ENCODE results near the gene HSPA8.

HSPA8 gene

DNA sequence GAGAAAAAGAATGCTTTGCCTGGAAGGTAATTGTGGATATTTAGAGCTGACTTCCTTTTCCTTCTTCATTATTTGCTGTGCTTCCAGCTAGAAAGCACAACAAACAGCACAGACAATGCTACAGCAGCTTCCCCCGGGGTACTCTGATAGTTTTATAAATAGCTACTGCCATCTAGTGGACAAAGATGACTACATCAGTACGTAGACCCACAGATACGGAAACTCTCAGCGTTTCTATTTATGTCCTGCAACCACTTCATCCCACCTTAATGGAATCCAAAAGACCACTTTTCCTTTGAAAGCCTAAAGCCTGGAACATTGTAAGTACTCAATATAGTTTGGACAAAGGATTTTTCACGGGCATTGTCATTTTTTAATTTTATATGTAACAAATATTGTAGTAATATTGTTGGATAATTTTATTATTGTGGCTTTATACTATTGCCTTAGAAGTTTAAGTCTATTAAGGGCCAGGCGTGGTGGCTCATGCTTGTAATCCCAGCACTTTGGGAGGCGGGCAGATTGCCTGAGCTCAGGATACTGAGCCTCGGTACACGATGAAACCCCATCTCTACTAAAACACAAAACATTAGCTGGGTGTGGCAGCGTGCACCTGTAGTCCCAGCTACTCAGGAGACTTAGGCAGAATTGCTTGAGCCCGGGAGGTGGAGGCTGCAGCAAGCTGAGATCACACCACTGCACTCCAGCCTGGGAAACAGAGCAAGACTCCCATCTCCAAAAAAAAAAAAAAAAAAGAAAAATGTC is 7.5 kb downstream of the HSPA8 start:
- no peaks in the 10 kb centered on the region for H3K27me3 ChIP-seq
- no peak overlapping the region for H3K4me3 ChIP-seq (ENCODE audit: low read depth in 1 of 2, low read length in 1 of 2)
- H3K36me3 ChIP-seq: peaks cover 55% of the 10 kb centered on the region
- H3K9me3 ChIP-seq: no peaks in the 10 kb centered on the region
- TF ChIP-seq, protein P1, sequence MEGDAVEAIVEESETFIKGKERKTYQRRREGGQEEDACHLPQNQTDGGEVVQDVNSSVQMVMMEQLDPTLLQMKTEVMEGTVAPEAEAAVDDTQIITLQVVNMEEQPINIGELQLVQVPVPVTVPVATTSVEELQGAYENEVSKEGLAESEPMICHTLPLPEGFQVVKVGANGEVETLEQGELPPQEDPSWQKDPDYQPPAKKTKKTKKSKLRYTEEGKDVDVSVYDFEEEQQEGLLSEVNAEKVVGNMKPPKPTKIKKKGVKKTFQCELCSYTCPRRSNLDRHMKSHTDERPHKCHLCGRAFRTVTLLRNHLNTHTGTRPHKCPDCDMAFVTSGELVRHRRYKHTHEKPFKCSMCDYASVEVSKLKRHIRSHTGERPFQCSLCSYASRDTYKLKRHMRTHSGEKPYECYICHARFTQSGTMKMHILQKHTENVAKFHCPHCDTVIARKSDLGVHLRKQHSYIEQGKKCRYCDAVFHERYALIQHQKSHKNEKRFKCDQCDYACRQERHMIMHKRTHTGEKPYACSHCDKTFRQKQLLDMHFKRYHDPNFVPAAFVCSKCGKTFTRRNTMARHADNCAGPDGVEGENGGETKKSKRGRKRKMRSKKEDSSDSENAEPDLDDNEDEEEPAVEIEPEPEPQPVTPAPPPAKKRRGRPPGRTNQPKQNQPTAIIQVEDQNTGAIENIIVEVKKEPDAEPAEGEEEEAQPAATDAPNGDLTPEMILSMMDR (IDR thresholded peaks at IDR 0.05): peak; percentile 70
- peaks cover 2 to 17% of the 10 kb centered on the region in 2 experiments for H3K4me1 ChIP-seq (ENCODE audit: control insufficient read depth in 1 of 2, insufficient read depth in 1 of 2, low read depth in 1 of 2, low read length in 1 of 2)
- H3K27ac ChIP-seq: peak overlapping the region; percentile 11

DNA sequence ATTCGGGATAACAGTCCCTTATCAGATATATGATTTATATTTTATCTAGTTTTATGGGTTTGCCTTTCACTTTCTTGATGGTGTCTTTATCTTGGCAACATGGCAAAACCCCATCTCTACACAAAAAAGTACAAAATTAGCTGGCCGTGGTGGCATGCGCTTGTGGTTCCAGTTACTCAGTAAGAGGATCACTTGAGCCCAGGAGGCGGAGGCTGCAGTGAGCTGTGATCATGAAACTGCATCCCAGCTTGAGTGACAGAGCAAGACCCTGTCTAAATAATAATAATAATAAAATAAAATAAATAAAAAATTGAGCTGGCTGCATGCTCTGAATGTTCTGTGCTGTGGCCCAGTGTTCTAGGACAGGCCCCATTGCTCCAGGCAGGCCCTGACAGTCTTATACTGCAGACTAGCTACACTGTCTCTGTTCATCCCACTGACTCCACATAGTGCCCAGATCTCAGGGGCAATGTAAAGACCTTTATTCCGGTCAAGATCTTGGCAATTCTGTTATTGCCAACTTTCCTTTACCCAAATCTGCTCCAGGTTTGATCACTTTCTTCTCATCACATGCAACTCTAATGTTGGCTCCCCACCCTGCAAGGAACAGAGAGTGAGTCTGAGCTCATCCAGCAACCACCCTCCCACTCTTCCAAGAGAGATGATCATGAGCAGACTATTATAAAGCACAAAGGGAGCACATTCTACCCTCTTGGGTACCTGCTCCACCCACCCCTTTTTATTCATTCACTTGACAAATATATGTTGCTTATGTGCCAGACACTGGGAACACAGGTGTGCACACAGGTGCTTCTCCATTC is 8.8 kb downstream of the HSPA8 start:
- Histone ChIP-seq H3K27ac (no peak overlapping the region), H3K4me1 (ENCODE audit: control insufficient read depth in 1 of 2, insufficient read depth in 1 of 2, low read depth in 1 of 2, low read length in 1 of 2) (peaks cover 0 to 6% of the 10 kb centered on the region in 2 experiments), H3K4me3 (ENCODE audit: low read depth in 1 of 2, low read length in 1 of 2) (no peak overlapping the region), H3K9me3 (no peaks in the 10 kb centered on the region), H3K36me3 (peaks cover 41% of the 10 kb centered on the region), H3K27me3 (no peaks in the 10 kb centered on the region)
- TF ChIP-seq, protein P1 (IDR thresholded peaks at IDR 0.05): no peak

DNA sequence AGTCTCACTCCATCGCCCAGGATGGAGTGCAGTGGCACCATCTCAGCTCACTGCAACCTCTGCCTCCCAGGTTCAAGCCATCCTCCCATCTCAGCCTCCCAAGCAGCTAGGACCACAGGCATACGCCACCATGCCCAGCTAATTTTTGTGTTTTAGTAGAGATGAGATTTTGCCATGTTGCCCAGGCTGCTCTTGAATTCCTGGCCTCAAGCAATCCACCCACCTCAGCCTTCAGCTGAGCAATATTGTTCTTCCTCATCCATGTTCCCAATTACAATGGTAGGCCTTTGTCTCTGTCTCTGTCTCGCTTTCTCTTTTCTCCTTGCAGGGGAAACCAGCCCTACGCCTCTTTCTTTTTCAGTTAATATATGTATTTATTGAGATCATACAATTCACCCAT is 10.3 kb downstream of the HSPA8 start:
- no peak overlapping the region for H3K27ac ChIP-seq

DNA sequence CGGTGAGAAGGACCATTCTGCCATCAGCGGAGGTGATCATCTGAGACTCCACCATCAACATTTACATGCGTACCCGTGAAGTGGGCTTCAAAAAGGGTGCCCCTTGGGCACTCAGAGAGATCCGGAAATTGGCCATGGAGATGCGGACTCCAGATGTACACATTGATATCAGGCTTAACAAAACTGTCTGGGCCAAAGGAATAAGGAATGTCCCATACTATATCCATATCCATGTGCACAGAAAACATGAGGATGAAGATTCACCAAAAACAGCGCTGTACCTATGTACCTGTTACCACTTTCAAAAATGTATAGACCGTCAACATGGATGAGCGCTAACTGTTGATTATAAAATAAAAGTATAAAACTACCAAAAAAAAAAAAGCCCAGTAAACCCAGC is 10.8 kb downstream of the HSPA8 start:
- Histone ChIP-seq H3K9me3 (no peaks in the 10 kb centered on the region), H3K36me3 (peaks cover 22% of the 10 kb centered on the region), H3K4me3 (ENCODE audit: low read depth in 1 of 2, low read length in 1 of 2) (no peak overlapping the region), H3K27me3 (no peaks in the 10 kb centered on the region), H3K27ac (no peak overlapping the region), H3K4me1 (ENCODE audit: control insufficient read depth in 1 of 2, insufficient read depth in 1 of 2, low read depth in 1 of 2, low read length in 1 of 2) (peaks cover 0 to 6% of the 10 kb centered on the region in 2 experiments)
- TF ChIP-seq, protein P1 (IDR thresholded peaks at IDR 0.05): no peak

More for the DNA sequence above, 10.3 kb downstream of the HSPA8 start:
- Histone ChIP-seq H3K4me1 (ENCODE audit: control insufficient read depth in 1 of 2, insufficient read depth in 1 of 2, low read depth in 1 of 2, low read length in 1 of 2) (peaks cover 0 to 6% of the 10 kb centered on the region in 2 experiments), H3K27me3 (no peaks in the 10 kb centered on the region), H3K9me3 (no peaks in the 10 kb centered on the region), H3K36me3 (peaks cover 27% of the 10 kb centered on the region), H3K4me3 (ENCODE audit: low read depth in 1 of 2, low read length in 1 of 2) (no peak overlapping the region)
- TF ChIP-seq, protein P1 (IDR thresholded peaks at IDR 0.05): no peak

DNA sequence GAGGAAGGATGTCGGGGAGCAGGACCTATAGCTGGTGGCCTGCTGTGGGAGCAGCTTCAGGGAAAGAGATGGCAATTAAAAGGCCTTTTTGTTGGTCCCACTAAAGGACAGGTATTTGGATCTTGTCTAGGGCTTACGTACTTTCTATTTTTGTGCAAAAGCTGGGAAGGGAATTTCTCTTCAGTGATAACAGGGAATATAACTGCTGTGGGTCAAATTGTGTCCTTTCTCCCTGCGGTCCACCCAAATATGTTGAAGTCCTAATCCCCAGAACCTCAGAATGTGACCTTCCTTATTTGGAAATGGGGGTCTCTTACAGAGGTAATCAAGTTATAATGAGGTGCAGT is 14.0 kb downstream of the HSPA8 start:
- H3K27ac ChIP-seq: no peak overlapping the region
- no peaks in the 10 kb centered on the region for H3K36me3 ChIP-seq
- H3K9me3 ChIP-seq: no peaks in the 10 kb centered on the region
- no peaks in the 10 kb centered on the region for H3K4me1 ChIP-seq (ENCODE audit: control insufficient read depth in 1 of 2, insufficient read depth in 1 of 2, low read depth in 1 of 2, low read length in 1 of 2)
- no peak overlapping the region for H3K4me3 ChIP-seq (ENCODE audit: low read depth in 1 of 2, low read length in 1 of 2)
- no peaks in the 10 kb centered on the region for H3K27me3 ChIP-seq
- TF ChIP-seq, protein P1 (IDR thresholded peaks at IDR 0.05): no peak
